ENCODE measurements around the gene NACC2. TPM values are rescaled to one million over a fixed set of nuclear protein-coding genes. Genes with fewer than 3 reads are reported as not detected.

NACC2 gene
- polyA plus RNA-seq, 3 donors, result 8.1 to 32.4 (median 8.7) TPM

DNA sequence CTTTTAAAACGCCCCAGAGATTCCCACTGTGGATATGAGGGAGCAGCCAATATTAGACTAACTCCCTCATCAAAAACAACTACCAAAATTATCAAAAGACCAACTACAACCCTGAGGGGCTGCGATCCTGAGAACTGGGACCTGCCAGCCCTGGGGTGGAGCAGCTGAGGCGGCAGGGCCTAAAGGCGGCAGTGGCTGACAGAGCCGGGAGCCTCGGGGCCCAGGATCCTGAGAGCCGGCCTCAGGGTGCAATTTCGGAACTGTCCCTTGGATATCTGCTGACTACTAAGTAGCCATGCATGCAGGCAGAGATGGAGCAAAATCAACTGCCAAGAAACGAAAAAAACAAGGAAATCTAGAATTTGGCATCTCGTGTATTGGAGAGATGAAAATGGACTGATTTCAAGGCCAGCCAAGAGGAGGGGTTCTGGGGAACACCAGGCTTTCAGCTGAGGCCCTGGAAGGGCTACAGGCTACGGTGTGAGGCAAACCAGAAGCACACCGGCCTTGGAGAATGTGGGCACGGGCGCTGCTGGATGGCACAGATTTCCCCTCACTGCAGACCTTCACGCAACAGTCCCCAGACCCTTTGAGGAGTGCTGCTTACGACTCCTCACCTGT, 70.3 kb downstream of the NACC2 start:
- Mint-ChIP-seq H3K27me3 (ENCODE audit: low read depth in 3 of 3) (no peaks in the 10 kb centered on the region), H3K27ac (peak overlapping the region in 5 of 7 donors; percentile 17 to 88 (median 41)), H3K4me3 (no peak overlapping the region), H3K36me3 (peaks cover 47 to 85% of the 10 kb centered on the region in 2 donors), H3K4me1 (peaks cover 38% of the 10 kb centered on the region), H3K9me3 (peaks cover 0 to 8% (median 0%) of the 10 kb centered on the region in 7 donors)
- TF ChIP-seq, protein P1, sequence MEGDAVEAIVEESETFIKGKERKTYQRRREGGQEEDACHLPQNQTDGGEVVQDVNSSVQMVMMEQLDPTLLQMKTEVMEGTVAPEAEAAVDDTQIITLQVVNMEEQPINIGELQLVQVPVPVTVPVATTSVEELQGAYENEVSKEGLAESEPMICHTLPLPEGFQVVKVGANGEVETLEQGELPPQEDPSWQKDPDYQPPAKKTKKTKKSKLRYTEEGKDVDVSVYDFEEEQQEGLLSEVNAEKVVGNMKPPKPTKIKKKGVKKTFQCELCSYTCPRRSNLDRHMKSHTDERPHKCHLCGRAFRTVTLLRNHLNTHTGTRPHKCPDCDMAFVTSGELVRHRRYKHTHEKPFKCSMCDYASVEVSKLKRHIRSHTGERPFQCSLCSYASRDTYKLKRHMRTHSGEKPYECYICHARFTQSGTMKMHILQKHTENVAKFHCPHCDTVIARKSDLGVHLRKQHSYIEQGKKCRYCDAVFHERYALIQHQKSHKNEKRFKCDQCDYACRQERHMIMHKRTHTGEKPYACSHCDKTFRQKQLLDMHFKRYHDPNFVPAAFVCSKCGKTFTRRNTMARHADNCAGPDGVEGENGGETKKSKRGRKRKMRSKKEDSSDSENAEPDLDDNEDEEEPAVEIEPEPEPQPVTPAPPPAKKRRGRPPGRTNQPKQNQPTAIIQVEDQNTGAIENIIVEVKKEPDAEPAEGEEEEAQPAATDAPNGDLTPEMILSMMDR (IDR thresholded peaks at IDR 0.05), result no peak
- no peak overlapping the region for H2AFZ ChIP-seq (ENCODE audit: insufficient read depth, low read depth, low read length, poor library complexity, severe bottlenecking)
- peaks cover 36 to 62% of the 10 kb centered on the region in 2 donors for H3K36me3 ChIP-seq (replicated peaks in 1 of 2; ENCODE audit: control insufficient read depth in 1 of 2, insufficient read depth in 2 of 2, low read length in 2 of 2)
- H3K4me2 ChIP-seq (replicated peaks; ENCODE audit: extremely low read depth, low read length, poor library complexity, severe bottlenecking), result no peak overlapping the region
- no peak overlapping the region for H3K9ac ChIP-seq (ENCODE audit: insufficient read depth, low read length, poor library complexity, severe bottlenecking)
- H3K4me1 ChIP-seq (ENCODE audit: control insufficient read depth in 1 of 2, insufficient read depth in 2 of 2, low read length in 2 of 2), result peaks cover 7 to 11% of the 10 kb centered on the region in 2 donors
- 93% methylated on average over 13 of the region's 16 CpGs for WGBS (ENCODE audit: insufficient coverage)
- H3K4me3 ChIP-seq (replicated peaks in 1 of 3; ENCODE audit: low read depth in 2 of 3, low read length in 3 of 3), result no peak overlapping the region
- intact Hi-C loops (cut with micrococcal nuclease), result no loop called here
- H4K20me1 ChIP-seq (ENCODE audit: insufficient read depth, low read length), result peaks cover 100% of the 10 kb centered on the region
- peaks cover 99% of the 10 kb centered on the region for H3K79me2 ChIP-seq (ENCODE audit: insufficient read depth, low read length)
- H3K9me3 ChIP-seq (replicated peaks in 1 of 2; ENCODE audit: control insufficient read depth in 1 of 2, insufficient read depth in 1 of 2, low read length in 2 of 2), result peaks cover 0 to 8% of the 10 kb centered on the region in 2 donors
- H3K27ac ChIP-seq (ENCODE audit: low read depth in 1 of 2, low read length in 2 of 2), result no peak overlapping the region
- no peaks in the 10 kb centered on the region for H3K27me3 ChIP-seq (ENCODE audit: control insufficient read depth in 2 of 2, insufficient read depth in 2 of 2, low read length in 2 of 2)
- no peak for DNase-seq

DNA sequence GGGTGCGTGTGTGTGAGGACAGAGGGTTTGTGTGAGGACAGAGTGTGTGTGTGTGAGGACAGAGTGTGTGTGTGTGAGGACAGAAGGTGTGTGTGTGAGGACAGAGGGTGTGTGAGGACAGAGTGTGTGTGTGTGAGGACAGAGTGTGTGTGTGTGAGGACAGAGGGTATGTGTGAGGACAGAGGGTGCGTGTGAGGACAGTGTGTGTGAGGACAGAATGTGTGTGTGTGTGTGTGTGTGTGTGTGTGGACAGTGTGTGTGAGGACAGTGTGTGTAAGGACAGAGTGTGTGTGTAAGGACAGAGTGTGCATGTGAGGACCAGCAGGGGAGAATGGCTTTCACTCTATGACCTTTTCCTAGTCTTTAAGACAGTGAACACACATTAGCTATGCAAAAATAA, 70.8 kb downstream of the NACC2 start:
- peak overlapping the region; percentile 19 to 88 (median 51) for H3K27ac Mint-ChIP-seq

More for the DNA sequence above, 70.8 kb downstream of the NACC2 start:
- Mint-ChIP-seq H3K4me1 (peaks cover 38% of the 10 kb centered on the region), H3K27me3 (ENCODE audit: low read depth in 3 of 3) (no peaks in the 10 kb centered on the region), H3K9me3 (peaks cover 0 to 4% (median 0%) of the 10 kb centered on the region in 7 donors), H3K36me3 (peaks cover 45 to 80% of the 10 kb centered on the region in 2 donors), H3K4me3 (no peak overlapping the region)
- H3K4me3 ChIP-seq (replicated peaks in 1 of 3; ENCODE audit: low read depth in 2 of 3, low read length in 3 of 3), result no peak overlapping the region
- H3K9ac ChIP-seq (ENCODE audit: insufficient read depth, low read length, poor library complexity, severe bottlenecking), result no peak overlapping the region
- H3K4me2 ChIP-seq (replicated peaks; ENCODE audit: extremely low read depth, low read length, poor library complexity, severe bottlenecking), result no peak overlapping the region
- peaks cover 99% of the 10 kb centered on the region for H3K79me2 ChIP-seq (ENCODE audit: insufficient read depth, low read length)
- intact Hi-C loops (cut with micrococcal nuclease), result no loop called here
- WGBS (ENCODE audit: insufficient coverage), result 88% methylated on average over 2 of the region's 2 CpGs
- peak overlapping the region in 1 of 2 donors; percentile 28 for H3K27ac ChIP-seq (ENCODE audit: low read depth in 1 of 2, low read length in 2 of 2)
- H2AFZ ChIP-seq (ENCODE audit: insufficient read depth, low read depth, low read length, poor library complexity, severe bottlenecking), result no peak overlapping the region
- no peak for DNase-seq
- TF ChIP-seq, protein P1 (IDR thresholded peaks at IDR 0.05), result no peak
- peaks cover 7 to 11% of the 10 kb centered on the region in 2 donors for H3K4me1 ChIP-seq (ENCODE audit: control insufficient read depth in 1 of 2, insufficient read depth in 2 of 2, low read length in 2 of 2)
- H4K20me1 ChIP-seq (ENCODE audit: insufficient read depth, low read length), result peaks cover 100% of the 10 kb centered on the region
- peaks cover 0 to 3% of the 10 kb centered on the region in 2 donors for H3K9me3 ChIP-seq (replicated peaks in 1 of 2; ENCODE audit: control insufficient read depth in 1 of 2, insufficient read depth in 1 of 2, low read length in 2 of 2)
- H3K27me3 ChIP-seq (ENCODE audit: control insufficient read depth in 2 of 2, insufficient read depth in 2 of 2, low read length in 2 of 2), result no peaks in the 10 kb centered on the region
- peaks cover 35 to 62% of the 10 kb centered on the region in 2 donors for H3K36me3 ChIP-seq (replicated peaks in 1 of 2; ENCODE audit: control insufficient read depth in 1 of 2, insufficient read depth in 2 of 2, low read length in 2 of 2)

Data from CD14-positive monocyte (primary cell).